Adrenal gland (tissue), 5 donors: Measurements from ENCODE around the gene DOCK3.

Experiments used
- CTCF ChIP-seq, 6 experiments: fragments of 450-650 bp in 4 of 6; fragments of 200-600 bp in 2 of 6; sonication (generic) in 1 of 6; IDR thresholded peaks; 1 replicate in 5 of 6; 2 replicates in 1 of 6; pipeline versions ENCODE4 v1.5.1 to v1.8.0; 2016 to 2021; ENCODE audit warnings: antibody characterized with exemption in 6 of 6, mild to moderate bottlenecking in 2 of 6, moderate library complexity in 1 of 6
- POLR2A ChIP-seq, 2 donors: fragments of 450-650 bp; IDR thresholded peaks; one replicate each; pipeline ENCODE4 v1.6.1; 2017; ENCODE audit warnings: antibody characterized with exemption in 2 of 2, mild to moderate bottlenecking in 2 of 2, moderate library complexity in 1 of 2
- donor health status: DM: no; HTN: no; CAD: no.

GRCh38 chr3:51146781-51147180 lies 472.1 kb downstream of the DOCK3 start:
- no peak for TF ChIP-seq CTCF (IDR thresholded peaks at IDR 0.05)
- no peak for TF ChIP-seq POLR2A (IDR thresholded peaks at IDR 0.05)
